ENCODE data around the gene EFHC2.
"Not testable (repeated sequence)": the region's sequence is repeated elsewhere in the genome, so short reads cannot be mapped to it uniquely, and the experiment has no call there.

EFHC2 gene

GRCh38 chrX:44291468-44292092, 51.9 kb downstream of the EFHC2 start:
- DNase-seq = no peak

- DNase-seq = no peak
Measured at GRCh38 chrX:44290718-44291117, 52.8 kb downstream of the EFHC2 start.

- no peak for DNase-seq
Measured at GRCh38 chrX:44282753-44283152, 60.7 kb downstream of the EFHC2 start.

GRCh38 chrX:44280116-44280515, 63.4 kb downstream of the EFHC2 start:
- no peak for DNase-seq

- DNase-seq = peak; percentile 19
Measured at GRCh38 chrX:44274096-44274495, 69.4 kb downstream of the EFHC2 start.

- no peak for DNase-seq
Measured at GRCh38 chrX:44267861-44268260, 75.6 kb downstream of the EFHC2 start.

- DNase-seq = no peak
Measured at GRCh38 chrX:44267116-44267515, 76.4 kb downstream of the EFHC2 start.

GRCh38 chrX:44265559-44265958, 77.9 kb downstream of the EFHC2 start:
- DNase-seq = no peak

GRCh38 chrX:44264936-44265335, 78.5 kb downstream of the EFHC2 start:
- DNase-seq = no peak

GRCh38 chrX:44261286-44261685, 82.2 kb downstream of the EFHC2 start:
- no peak for DNase-seq

- no peak for DNase-seq
Measured at GRCh38 chrX:44260609-44261008, 82.9 kb downstream of the EFHC2 start.

GRCh38 chrX:44255742-44256141, 87.7 kb downstream of the EFHC2 start:
- not testable (repeated sequence) for DNase-seq

- DNase-seq = no peak
Measured at GRCh38 chrX:44253575-44253942, 89.9 kb downstream of the EFHC2 start.

- DNase-seq = peak; percentile 46
Measured at GRCh38 chrX:44252688-44253574, 90.5 kb downstream of the EFHC2 start.

- no peak for DNase-seq
Measured at GRCh38 chrX:44247468-44247867, 96.0 kb downstream of the EFHC2 start.

GRCh38 chrX:44246826-44247225, 96.6 kb downstream of the EFHC2 start:
- no peak for DNase-seq

- no peak for DNase-seq
Measured at GRCh38 chrX:44245733-44246132, 97.7 kb downstream of the EFHC2 start.

GRCh38 chrX:44244008-44244407, 99.5 kb downstream of the EFHC2 start:
- peak; percentile 19 for DNase-seq

GRCh38 chrX:44241546-44241945, 101.9 kb downstream of the EFHC2 start:
- DNase-seq = no peak

- no peak for DNase-seq
Measured at GRCh38 chrX:44240036-44240435, 103.4 kb downstream of the EFHC2 start.

GRCh38 chrX:44239036-44239435, 104.4 kb downstream of the EFHC2 start:
- no peak for DNase-seq

GRCh38 chrX:44235534-44235933, 107.9 kb downstream of the EFHC2 start:
- no peak for DNase-seq

- DNase-seq = no peak
Measured at GRCh38 chrX:44234541-44234940, 108.9 kb downstream of the EFHC2 start.

- DNase-seq = no peak
Measured at GRCh38 chrX:44234116-44234515, 109.4 kb downstream of the EFHC2 start.

- DNase-seq = no peak
Measured at GRCh38 chrX:44232081-44232480, 111.4 kb downstream of the EFHC2 start.
